Activated T-cell treated with anti-CD3 and anti-CD28 coated beads, Interleukin-2, amount 50 U/mL, for 4 hours (primary cell): Measurements from ENCODE around the gene SNCA. TPM values are rescaled to one million over a fixed set of nuclear protein-coding genes. Genes with fewer than 3 reads are reported as not detected.

Experiments used
- ATAC-seq, 2 donors: fragments of 200-7000 bp; cut with Tn5 transposase; one replicate each; pipeline ENCODE4 v1.10.0; 2021
- DNase-seq: peaks from one replicate; pipeline ENCODE4 v3.0.0-alpha.2; 2020
- H3K27me3 Mint-ChIP-seq: one replicate; pipeline ENCODE4 v1.8.0; 2021; ENCODE audit warnings: low read depth, mixed read lengths
- H3K36me3 Mint-ChIP-seq: one replicate; pipeline ENCODE4 v1.8.0; 2022; ENCODE audit warnings: mixed read lengths; ENCODE audit not compliant: insufficient read depth
- H3K4me1 Mint-ChIP-seq: one replicate; pipeline ENCODE4 v1.8.0; 2021; ENCODE audit warnings: low read depth, mixed read lengths
- H3K4me3 Mint-ChIP-seq: one replicate; pipeline ENCODE4 v1.8.0; 2021; ENCODE audit warnings: mild to moderate bottlenecking, moderate library complexity, mixed read lengths
- H3K9me3 Mint-ChIP-seq: one replicate; pipeline ENCODE4 v1.8.0; 2021; ENCODE audit warnings: mixed read lengths
- total RNA-seq, 3 donors: library from RNA; stranded (reverse); gene quantifications; one replicate each; pipeline ENCODE4 v1.2.1, GENCODE V29; 2021

SNCA gene
- total RNA-seq, 3 donors from 2014 or later: 0.37 to 1.2 (median 0.60) TPM

DNA sequence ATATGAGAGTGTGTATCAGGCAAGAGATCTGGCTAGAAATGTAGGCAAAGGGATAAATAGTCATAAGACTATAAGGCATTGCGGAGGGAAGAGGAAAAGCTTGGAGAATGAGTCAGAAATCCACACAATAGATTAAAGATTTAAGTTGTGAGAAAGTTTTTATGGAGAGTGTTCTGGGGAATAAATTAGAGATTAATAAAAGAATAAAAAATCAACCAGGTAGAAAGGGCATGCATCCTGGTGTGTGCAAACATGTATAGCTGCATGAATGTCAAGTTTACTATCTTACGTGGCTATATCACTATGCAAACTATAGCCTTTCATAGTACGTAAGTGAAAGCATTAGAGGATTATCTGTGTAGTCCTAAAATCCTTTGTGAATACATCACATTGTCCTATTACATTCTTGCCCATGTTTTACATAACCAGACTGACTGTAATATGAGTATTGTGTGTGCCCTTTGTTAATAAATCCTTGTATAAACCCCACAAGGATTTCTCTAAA lies 36.9 kb downstream of the SNCA start:
- Mint-ChIP-seq H3K27me3 (peaks cover 8% of the 10 kb centered on the region), H3K4me3 (no peak overlapping the region), H3K4me1 (no peaks in the 10 kb centered on the region)

DNA sequence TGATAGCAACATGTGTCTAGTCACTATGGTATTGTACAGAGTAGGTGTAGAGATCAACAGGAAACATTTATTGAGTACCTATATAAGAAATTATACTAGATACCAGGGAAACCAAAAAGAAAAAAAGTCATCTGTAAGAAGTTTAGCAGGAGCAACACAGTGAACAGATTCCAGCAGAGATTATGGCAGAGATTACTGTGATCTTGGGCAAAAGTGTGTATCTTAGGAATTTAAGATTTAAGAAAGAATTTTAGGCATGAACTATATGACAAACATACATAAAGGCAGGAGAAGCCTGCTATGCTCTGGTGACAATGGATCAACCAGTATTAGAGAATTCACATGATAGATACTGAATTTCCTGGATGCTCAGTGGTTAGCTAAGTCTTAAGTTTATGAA lies 37.9 kb downstream of the SNCA start:
- Mint-ChIP-seq H3K27me3 (peaks cover 8% of the 10 kb centered on the region), H3K4me3 (no peak overlapping the region), H3K4me1 (no peaks in the 10 kb centered on the region), H3K36me3 (no peaks in the 10 kb centered on the region), H3K9me3 (no peaks in the 10 kb centered on the region)
- DNase-seq: no peak
- ATAC-seq: no peak

More for the DNA sequence above, 36.9 kb downstream of the SNCA start:
- no peaks in the 10 kb centered on the region for H3K36me3 Mint-ChIP-seq
- no peaks in the 10 kb centered on the region for H3K9me3 Mint-ChIP-seq
- ATAC-seq: no peak
- no peak for DNase-seq

DNA sequence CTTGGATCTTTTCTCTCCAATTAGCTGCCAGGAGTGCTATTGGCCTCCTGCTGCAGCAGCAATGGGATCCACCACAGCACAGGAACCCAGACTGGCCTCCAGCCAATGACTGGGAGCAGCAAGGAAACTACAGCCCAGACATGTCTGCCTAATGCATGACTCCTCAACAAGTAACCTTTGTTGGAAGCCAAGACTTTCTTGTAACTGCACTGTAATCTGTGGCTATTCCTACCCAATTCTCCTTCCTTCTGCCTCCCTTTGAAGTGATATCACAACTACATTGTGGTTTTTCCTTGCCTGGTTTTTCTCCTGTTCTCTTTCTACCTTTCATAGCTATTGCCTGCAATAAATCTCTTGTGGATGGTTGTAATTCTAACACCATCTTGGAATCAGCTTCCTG lies 39.8 kb downstream of the SNCA start:
- DNase-seq: no peak
- peaks cover 6% of the 10 kb centered on the region for H3K27me3 Mint-ChIP-seq
- no peak overlapping the region for H3K4me3 Mint-ChIP-seq
- no peaks in the 10 kb centered on the region for H3K9me3 Mint-ChIP-seq
- H3K36me3 Mint-ChIP-seq: no peaks in the 10 kb centered on the region
- no peak for ATAC-seq
- no peaks in the 10 kb centered on the region for H3K4me1 Mint-ChIP-seq

DNA sequence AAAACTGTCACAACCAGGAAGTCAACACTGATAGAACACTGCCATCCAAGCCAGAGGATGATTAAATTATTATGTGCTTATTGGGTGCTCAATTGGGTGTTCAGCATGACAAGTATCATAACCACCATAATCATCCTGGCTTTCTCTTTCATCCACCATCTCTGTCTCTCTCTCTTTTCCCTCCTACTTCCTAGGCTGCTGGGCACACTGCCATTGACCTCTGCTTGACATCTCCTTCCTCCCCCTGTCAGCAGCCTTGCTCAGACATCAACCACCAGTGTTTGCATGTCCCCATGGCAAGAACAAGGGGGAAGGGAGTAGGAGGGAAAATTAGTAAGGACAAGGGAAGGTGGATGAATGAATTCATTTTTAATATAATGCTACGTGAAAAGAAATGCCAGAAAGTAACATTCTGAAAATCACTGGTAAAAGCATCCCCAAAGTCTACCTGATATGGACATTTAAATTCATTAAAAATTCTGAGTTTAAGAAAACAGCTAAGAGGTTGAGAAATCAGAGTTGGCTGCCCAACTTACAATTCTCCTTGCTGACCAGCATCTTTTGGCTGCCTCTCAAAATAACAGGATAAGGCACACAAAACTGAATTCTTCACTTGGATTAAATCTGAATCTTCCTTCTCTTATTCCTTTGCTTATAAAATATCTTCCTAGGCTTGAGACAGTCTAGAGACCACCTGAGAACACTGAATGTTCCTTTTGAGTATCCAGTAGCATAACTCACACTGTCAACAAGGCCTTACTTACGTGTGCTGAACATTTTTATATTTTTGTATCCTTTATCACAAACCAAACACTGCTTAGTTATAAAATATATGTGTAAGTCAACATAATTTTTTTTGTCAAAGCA lies 48.5 kb downstream of the SNCA start:
- DNase-seq: no peak
- Mint-ChIP-seq H3K9me3 (no peaks in the 10 kb centered on the region), H3K4me1 (no peaks in the 10 kb centered on the region), H3K4me3 (no peak overlapping the region), H3K36me3 (no peaks in the 10 kb centered on the region), H3K27me3 (no peaks in the 10 kb centered on the region)
- ATAC-seq: no peak

DNA sequence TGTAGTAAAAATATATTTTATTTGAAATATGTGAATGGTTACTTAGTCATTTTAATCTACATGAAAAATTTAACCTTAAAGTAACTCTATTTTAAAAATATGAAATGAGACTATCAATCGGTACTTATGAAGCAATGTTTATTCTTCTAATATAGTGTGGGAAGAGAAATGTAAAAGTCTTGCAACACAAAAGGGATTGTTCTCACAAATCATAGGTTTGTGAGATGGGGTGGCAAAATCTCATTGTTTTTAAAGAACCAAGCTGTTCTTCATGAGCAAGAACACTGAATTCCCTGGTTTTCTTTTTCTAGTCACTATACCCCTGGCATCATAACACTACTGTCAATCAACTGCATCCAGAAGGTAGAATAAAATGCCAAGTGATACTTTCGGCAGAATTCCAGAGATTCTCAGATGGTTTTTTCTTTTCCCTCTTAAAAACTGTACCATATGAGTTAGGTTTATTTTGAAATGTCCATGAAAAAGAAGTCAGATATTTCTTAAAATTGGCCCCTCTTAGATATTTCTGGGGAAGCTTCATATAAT lies 52.2 kb downstream of the SNCA start:
- Mint-ChIP-seq H3K27me3 (no peaks in the 10 kb centered on the region), H3K9me3 (no peaks in the 10 kb centered on the region), H3K4me1 (no peaks in the 10 kb centered on the region), H3K36me3 (no peaks in the 10 kb centered on the region), H3K4me3 (no peak overlapping the region)
- DNase-seq (no peak), ATAC-seq (no peak)

DNA sequence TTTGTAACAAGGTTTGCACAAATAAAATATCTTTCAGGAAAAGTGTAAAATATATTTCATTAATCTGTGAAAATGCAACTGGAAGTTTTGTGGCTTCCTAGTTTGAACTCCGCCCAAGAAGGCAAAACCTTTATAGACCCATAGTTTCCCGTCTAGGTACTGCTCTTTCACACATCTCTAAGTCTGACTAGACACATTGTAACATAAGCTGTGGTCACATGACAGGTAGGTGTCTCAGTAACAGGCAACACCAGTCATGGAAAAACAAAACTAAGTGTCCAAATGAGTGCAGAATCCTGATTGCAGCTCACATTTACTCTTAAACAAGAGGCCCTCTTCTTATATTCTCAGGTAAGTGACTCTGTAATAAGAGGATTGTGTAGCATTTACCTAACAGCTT lies 55.6 kb downstream of the SNCA start:
- H3K4me1 Mint-ChIP-seq: no peaks in the 10 kb centered on the region
- H3K36me3 Mint-ChIP-seq: no peaks in the 10 kb centered on the region
- DNase-seq: no peak
- H3K4me3 Mint-ChIP-seq: no peak overlapping the region
- peaks cover 21% of the 10 kb centered on the region for H3K9me3 Mint-ChIP-seq
- peaks cover 5% of the 10 kb centered on the region for H3K27me3 Mint-ChIP-seq
- ATAC-seq: no peak

DNA sequence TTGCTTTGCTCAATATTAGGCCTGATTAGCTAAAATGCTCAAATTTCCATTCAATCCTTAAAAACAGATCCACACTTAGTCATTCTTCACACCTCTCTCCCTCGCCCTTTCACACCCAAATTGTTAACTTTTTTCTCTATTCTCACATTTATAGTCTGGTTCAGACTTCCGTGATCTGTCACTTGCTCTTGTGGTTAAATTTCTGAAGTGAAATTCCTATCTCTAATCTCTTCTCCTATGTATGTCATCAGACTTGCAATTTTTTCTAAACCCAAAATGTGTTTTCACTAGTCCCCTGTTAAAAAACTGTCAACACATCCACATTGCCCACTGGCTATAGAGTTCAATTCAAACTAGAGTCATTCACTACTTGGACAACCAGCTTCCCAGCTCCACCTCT lies 63.2 kb downstream of the SNCA start:
- DNase-seq: no peak
- ATAC-seq: no peak
- H3K36me3 Mint-ChIP-seq: no peaks in the 10 kb centered on the region

DNA sequence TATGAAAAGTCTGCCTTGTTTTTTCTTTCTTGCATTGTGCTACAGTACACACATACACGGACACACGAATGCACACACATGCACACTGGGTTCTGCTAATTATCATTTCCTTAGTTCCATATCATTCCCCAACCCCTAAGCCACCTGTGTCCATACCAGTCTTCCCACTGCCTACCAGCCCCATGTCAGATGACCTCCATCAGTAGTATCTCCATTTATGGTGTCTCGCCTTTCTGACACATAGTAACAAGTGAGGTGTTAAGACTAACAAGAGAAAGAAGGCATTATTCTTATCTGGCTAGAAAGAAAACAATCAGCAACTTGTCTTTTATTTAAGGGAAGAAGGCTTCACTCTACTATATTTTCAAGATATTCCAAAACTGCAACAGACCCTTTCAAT lies 67.1 kb downstream of the SNCA start:
- Mint-ChIP-seq H3K27me3 (peaks cover 8% of the 10 kb centered on the region), H3K4me1 (peaks cover 2% of the 10 kb centered on the region), H3K4me3 (no peak overlapping the region), H3K9me3 (peaks cover 7% of the 10 kb centered on the region), H3K36me3 (no peaks in the 10 kb centered on the region)
- no peak for DNase-seq
- no peak for ATAC-seq

More for the DNA sequence above, 63.2 kb downstream of the SNCA start:
- Mint-ChIP-seq H3K4me3 (no peak overlapping the region), H3K4me1 (peaks cover 2% of the 10 kb centered on the region), H3K27me3 (peaks cover 12% of the 10 kb centered on the region), H3K9me3 (peaks cover 26% of the 10 kb centered on the region)

DNA sequence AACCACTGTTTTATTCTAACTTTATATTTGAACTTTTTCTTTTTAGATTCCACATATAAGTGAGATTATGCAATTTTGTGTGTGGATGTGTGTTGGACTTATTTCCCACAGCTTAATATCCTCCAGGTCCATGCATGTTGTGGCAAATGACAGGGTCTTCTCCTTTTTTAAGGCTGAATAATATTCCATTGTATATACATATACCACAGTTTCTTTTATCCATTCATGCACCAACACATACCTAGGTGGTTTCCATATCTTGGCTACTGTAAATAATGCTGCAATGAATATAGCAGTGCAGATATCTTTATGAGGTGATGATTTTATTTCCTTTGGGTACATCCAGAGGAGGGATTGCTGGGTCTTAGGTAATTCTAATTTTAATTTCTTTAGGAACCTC lies 69.0 kb downstream of the SNCA start:
- no peaks in the 10 kb centered on the region for H3K36me3 Mint-ChIP-seq
- no peak for DNase-seq
- no peaks in the 10 kb centered on the region for H3K27me3 Mint-ChIP-seq
- no peak for ATAC-seq
- no peaks in the 10 kb centered on the region for H3K4me1 Mint-ChIP-seq
- no peaks in the 10 kb centered on the region for H3K9me3 Mint-ChIP-seq
- H3K4me3 Mint-ChIP-seq: no peak overlapping the region

DNA sequence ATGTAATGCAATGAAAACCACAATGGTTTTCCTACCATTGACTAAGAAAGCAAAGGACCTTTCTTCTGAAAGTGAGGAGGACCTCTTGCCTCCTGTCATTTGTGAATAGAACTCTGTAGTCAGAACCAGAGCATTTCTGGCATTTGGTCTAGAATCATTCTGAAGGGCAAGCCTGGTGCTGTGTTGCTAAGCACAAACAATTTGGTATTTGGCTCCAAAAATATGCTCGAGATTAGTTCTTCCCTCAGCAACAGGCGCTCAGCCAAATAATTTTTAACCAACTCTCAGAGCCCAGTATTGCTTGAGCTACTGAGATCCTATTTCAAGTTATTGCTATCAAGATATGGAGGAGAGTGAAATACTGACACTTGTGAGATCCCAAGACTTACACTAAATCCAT lies 71.0 kb downstream of the SNCA start:
- DNase-seq: no peak
- Mint-ChIP-seq H3K27me3 (no peaks in the 10 kb centered on the region), H3K9me3 (no peaks in the 10 kb centered on the region), H3K36me3 (no peaks in the 10 kb centered on the region), H3K4me3 (no peak overlapping the region), H3K4me1 (no peaks in the 10 kb centered on the region)
- ATAC-seq: no peak

DNA sequence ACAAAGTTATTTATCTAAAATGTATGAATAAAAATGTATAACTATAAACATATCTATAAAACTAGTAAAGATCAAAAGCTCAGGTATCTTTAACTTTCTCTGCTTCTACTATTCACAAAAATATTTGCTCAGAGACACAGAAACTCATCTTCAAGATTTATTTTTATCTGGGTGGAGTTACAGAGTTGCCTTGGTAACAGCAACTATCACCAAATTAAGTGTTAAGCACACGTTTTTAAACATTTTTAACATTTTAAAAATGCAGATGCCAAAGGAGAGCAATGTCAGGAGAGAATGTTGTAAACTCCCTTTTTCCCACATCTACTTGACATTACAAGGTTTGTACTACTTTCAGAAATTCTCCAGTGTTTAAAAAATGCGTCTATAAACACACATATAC lies 71.4 kb downstream of the SNCA start:
- Mint-ChIP-seq H3K9me3 (no peaks in the 10 kb centered on the region), H3K27me3 (no peaks in the 10 kb centered on the region), H3K4me1 (no peaks in the 10 kb centered on the region), H3K4me3 (no peak overlapping the region), H3K36me3 (no peaks in the 10 kb centered on the region)
- DNase-seq: no peak
- ATAC-seq: no peak

DNA sequence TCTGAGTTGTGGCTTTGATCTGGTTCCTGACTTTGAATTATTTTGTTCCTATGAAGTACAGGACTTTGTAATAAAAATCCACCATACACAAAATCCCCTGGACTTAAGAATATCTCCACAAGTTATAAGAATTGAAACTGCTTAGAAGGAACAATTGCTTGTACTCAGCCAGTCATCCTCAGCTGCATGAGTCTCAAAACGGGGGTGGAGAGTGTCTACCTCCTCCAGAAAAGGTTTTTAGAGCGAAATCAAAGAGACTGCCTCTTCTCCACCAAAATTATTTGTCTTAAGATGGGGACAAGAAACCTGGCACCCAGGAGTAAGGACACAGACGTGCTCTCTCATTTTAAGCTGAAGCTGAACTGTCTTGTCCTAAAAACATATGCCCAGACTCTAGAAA lies 74.7 kb downstream of the SNCA start:
- Mint-ChIP-seq H3K27me3 (no peaks in the 10 kb centered on the region), H3K36me3 (no peaks in the 10 kb centered on the region), H3K9me3 (no peaks in the 10 kb centered on the region), H3K4me1 (no peaks in the 10 kb centered on the region), H3K4me3 (no peak overlapping the region)
- ATAC-seq (no peak), DNase-seq (no peak)

DNA sequence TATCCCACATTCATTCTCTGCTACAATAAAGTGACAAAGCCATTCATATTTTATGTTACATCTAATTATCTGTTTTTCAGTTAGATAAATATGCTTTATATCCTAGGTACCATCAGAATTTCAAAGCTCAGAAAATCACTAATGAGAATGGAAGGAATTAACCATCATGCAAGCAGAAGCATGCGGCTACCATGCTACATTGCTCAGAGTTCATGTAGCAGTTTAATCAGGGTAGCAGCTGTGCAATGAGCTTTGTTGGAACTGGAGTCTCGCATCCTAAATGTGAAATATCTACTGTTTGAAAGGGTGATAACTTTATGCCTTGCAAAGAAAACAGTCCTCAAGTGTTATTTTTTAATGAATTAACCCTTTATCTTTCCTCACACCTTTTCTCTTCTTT lies 77.5 kb downstream of the SNCA start:
- DNase-seq (no peak), ATAC-seq (no peak)
- no peaks in the 10 kb centered on the region for H3K4me1 Mint-ChIP-seq
- H3K36me3 Mint-ChIP-seq: no peaks in the 10 kb centered on the region
- no peak overlapping the region for H3K4me3 Mint-ChIP-seq
- no peaks in the 10 kb centered on the region for H3K9me3 Mint-ChIP-seq
- H3K27me3 Mint-ChIP-seq: no peaks in the 10 kb centered on the region

DNA sequence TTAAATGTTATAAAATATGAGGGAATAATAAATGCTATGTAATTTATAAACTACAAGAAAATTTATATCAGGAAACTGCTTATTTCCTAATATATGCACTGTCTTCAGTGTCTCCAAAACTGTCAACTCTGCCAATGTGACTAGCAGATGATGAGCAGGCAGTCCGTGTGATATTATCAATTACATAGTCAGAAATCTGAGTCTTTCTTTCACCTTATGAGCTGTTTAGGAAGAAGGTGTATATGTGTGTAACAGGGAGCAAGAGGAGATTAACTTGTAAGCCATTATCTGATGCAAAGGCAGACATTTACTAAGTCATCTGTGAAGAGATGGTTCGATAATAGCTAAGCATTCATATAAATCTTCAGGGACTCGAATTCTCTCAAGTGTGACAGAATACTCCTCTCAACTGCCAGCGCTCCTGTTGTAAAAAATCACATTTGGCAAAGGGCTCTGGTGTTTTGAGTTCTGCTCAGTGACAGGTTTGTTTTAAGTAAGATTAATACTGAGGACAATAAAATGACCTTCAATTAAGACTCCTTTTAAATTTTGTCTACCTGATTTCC lies 79.7 kb downstream of the SNCA start:
- H3K27me3 Mint-ChIP-seq: no peaks in the 10 kb centered on the region
- no peak for ATAC-seq
- H3K36me3 Mint-ChIP-seq: no peaks in the 10 kb centered on the region
- no peak for DNase-seq
- H3K4me1 Mint-ChIP-seq: no peaks in the 10 kb centered on the region
- no peak overlapping the region for H3K4me3 Mint-ChIP-seq
- H3K9me3 Mint-ChIP-seq: no peaks in the 10 kb centered on the region

DNA sequence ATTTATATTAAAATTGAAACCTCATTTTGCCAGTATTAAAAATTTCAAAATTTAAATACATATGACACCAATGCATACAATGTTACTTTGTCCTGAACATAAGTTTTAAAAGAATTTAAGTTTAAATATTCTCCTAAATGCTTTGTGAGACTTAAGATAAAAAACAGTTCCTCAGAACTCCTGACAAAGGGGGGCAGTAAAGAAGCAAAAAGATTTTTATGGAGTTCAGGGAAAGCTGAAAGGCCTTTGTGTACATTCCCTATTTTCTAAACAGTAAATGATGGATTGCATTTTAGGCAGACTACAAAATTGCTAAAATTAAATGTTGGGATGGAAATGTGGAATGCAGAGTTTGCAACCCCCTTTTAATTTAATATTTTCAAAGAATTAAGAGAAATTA lies 81.7 kb downstream of the SNCA start:
- H3K4me3 Mint-ChIP-seq: no peak overlapping the region
- DNase-seq: no peak
- no peaks in the 10 kb centered on the region for H3K9me3 Mint-ChIP-seq
- no peaks in the 10 kb centered on the region for H3K4me1 Mint-ChIP-seq
- H3K27me3 Mint-ChIP-seq: peaks cover 2% of the 10 kb centered on the region
- H3K36me3 Mint-ChIP-seq: no peaks in the 10 kb centered on the region
- no peak for ATAC-seq
